Vagina (tissue), 2 donors: ENCODE measurements around the gene MYEOV. TPM values are rescaled to one million over a fixed set of nuclear protein-coding genes. Genes with fewer than 3 reads are reported as not detected.

Experiments used
- DNase-seq, 2 donors: peaks; one replicate each; pipeline ENCODE4 v3.0.0-alpha.2; 2017; ENCODE audit errors: extremely low spot score in 2 of 2
- H3K27ac ChIP-seq: fragments of 200-600 bp; sonication (generic); one replicate; pipeline ENCODE4 v1.5.1; 2019
- H3K27me3 ChIP-seq: fragments of 200-600 bp; sonication (generic); one replicate; pipeline ENCODE4 v1.5.1; 2019
- H3K36me3 ChIP-seq, 2 donors: fragments of 200-600 bp; sonication (generic); one replicate each; pipeline ENCODE4 v1.5.1; 2017 to 2019
- H3K4me1 ChIP-seq: fragments of 200-600 bp; sonication (generic); one replicate; pipeline ENCODE4 v1.5.1; 2019
- H3K4me3 ChIP-seq, 2 donors: fragments of 200-600 bp; sonication (generic); 1 replicate in 1 of 2; 2 replicates in 1 of 2; pipeline ENCODE4 v1.5.1; 2016 to 2019
- H3K9me3 ChIP-seq: fragments of 200-600 bp; sonication (generic); one replicate; pipeline ENCODE4 v1.5.1; 2019
- POLR2A ChIP-seq, 2 donors: fragments of 450-650 bp; IDR thresholded peaks; one replicate each; pipeline ENCODE4 v1.6.1; 2017; ENCODE audit warnings: antibody characterized with exemption in 2 of 2, mild to moderate bottlenecking in 2 of 2, moderate library complexity in 2 of 2
- POLR2AphosphoS5 ChIP-seq, 2 donors: sonication (generic); formaldehyde crosslinking; IDR thresholded peaks; one replicate each; pipeline ENCODE4 v1.9.0; 2017; ENCODE audit warnings: antibody characterized with exemption in 2 of 2, mild to moderate bottlenecking in 2 of 2, low read depth in 1 of 2; ENCODE audit not compliant: insufficient read depth in 1 of 2
- intact Hi-C: fragments of 100-400 bp; cut with DNase I; formaldehyde crosslinking; loops from one replicate; pipeline ENCODE4 v1.15.1; 2023
- total RNA-seq: library from RNA; depleted of rRNA; stranded (reverse); fragments of >200 nt; gene quantifications from one replicate; pipeline ENCODE4 v1.2.3, GENCODE V29; 2016
- TF ChIP-seq, protein P1 (sequence below), 3 experiments: fragments of 450-650 bp in 2 of 3; fragments of 200-600 bp in 1 of 3; sonication (generic) in 1 of 3; IDR thresholded peaks; one replicate each; pipeline ENCODE4 v1.5.1; 2017 to 2019; ENCODE audit warnings: antibody characterized with exemption in 3 of 3, mild to moderate bottlenecking in 2 of 3, moderate library complexity in 2 of 3

MYEOV gene
- total RNA-seq, 1 donor from 2014 or later = 13.3 TPM

DNA sequence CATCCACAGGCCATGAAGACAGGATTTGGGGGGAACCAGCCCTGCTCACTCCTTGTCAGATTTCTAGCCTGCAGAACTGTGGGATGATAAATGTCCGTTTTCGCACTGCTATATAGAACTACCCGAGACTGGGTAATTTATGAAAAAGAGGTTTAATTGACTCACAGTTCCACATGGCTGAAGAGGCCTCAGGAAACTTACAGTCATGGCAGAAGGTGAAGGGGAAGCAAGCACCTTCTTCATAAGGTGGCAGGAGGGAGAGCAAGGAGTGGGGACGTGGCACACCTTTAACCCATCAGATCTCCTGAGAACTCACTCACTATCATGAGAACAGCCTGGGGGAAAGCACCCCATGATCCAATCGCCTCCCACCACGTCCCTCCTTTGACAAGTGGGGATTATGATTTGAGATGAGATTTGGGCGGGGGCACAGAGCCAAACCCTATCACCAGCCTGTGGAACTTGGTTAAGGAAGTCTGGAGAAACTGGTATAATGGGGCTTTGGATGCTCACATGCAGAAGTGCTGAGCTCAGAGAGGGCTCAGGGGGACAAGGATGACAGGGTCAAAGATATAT is 50.7 kb downstream of the MYEOV start:
- H3K4me3 ChIP-seq = no peak overlapping the region
- no peaks in the 10 kb centered on the region for H3K36me3 ChIP-seq
- intact Hi-C loops = no loop called here
- H3K27me3 ChIP-seq = no peaks in the 10 kb centered on the region
- DNase-seq = peak; percentile 40 to 64
- no peak overlapping the region for H3K27ac ChIP-seq
- no peaks in the 10 kb centered on the region for H3K4me1 ChIP-seq
- TF ChIP-seq POLR2A (IDR thresholded peaks at IDR 0.05) (no peak), POLR2AphosphoS5 (IDR thresholded peaks at IDR 0.05; ENCODE audit: insufficient read depth in 1 of 2, low read depth in 1 of 2) (no peak)
- TF ChIP-seq, protein P1, sequence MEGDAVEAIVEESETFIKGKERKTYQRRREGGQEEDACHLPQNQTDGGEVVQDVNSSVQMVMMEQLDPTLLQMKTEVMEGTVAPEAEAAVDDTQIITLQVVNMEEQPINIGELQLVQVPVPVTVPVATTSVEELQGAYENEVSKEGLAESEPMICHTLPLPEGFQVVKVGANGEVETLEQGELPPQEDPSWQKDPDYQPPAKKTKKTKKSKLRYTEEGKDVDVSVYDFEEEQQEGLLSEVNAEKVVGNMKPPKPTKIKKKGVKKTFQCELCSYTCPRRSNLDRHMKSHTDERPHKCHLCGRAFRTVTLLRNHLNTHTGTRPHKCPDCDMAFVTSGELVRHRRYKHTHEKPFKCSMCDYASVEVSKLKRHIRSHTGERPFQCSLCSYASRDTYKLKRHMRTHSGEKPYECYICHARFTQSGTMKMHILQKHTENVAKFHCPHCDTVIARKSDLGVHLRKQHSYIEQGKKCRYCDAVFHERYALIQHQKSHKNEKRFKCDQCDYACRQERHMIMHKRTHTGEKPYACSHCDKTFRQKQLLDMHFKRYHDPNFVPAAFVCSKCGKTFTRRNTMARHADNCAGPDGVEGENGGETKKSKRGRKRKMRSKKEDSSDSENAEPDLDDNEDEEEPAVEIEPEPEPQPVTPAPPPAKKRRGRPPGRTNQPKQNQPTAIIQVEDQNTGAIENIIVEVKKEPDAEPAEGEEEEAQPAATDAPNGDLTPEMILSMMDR (IDR thresholded peaks at IDR 0.05) = no peak
- H3K9me3 ChIP-seq = no peaks in the 10 kb centered on the region

Other genes starting within 250 kb of the MYEOV start
- 21.1 TPM for gene TPCN2, start 245.2 kb upstream of the MYEOV start, total RNA-seq
- gene SMIM38, start 138.2 kb upstream of the MYEOV start, total RNA-seq = 0.74 TPM
- gene LINC01488, start 187.5 kb downstream of the MYEOV start, total RNA-seq = not detected